GM21619 (cell line): ENCODE data around the gene JKAMP.

Source experiments
- ATAC-seq: cut with Tn5 transposase; IDR thresholded peaks from one replicate; pipeline ENCODE4 v1.9.1; 2021; ENCODE audit not compliant: unreplicated experiment

The JKAMP gene

DNA sequence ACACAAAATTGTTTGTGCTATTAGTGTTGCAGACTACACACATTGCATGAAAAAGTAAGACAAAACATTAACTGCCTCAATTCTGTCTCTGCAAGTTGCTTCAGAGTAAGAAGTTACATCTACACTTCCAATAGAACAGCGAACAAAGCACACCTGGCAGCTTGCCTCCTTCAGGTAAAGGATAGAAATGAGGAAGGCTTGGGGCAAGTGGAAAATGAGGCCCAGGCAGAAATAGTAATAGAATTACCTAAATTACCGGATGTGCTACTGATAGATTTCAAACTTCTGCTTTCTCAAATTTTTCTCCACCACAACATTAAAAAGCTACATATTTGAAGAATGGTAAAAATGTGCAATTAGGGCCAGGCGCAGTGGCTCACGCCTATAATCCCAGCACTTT is 54.6 kb downstream of the JKAMP start:
- no peak for ATAC-seq

DNA sequence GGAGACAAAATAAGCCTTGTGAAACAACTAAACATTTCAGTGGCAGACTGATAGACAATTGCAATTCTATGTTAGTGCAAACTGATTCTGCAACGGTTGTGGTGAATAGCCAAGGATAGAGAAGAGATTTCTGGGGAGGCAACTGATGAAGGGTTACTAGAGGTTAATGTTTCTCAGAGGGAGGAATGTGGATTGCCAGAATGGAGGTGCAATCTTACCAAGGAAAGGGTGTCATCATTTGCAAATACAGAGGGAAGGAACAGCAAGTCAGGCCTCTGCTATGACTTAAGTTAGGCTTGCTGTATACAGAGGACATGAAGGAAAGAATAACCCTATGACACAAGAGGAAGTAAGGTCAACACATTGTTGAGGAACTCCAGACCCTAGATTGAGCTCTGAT is 56.5 kb downstream of the JKAMP start:
- no peak for ATAC-seq

DNA sequence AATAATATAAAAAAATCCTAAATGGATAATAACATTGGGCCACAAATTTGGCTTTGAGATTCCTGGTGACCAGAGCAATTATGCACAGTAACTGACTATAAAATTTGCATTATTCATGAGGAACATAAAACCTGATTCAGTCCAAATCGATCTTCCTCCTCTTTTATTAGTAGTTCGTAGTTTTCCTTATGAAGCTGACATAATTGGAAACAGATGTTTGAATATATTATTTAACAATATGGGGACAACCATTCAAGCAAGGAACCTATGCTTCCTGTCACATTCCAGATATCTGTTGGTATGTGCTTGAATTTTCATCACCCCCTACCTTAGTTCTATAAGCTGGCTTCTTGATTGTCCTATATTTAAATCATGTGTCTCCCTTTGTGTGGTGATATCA is 57.4 kb downstream of the JKAMP start:
- no peak for ATAC-seq

DNA sequence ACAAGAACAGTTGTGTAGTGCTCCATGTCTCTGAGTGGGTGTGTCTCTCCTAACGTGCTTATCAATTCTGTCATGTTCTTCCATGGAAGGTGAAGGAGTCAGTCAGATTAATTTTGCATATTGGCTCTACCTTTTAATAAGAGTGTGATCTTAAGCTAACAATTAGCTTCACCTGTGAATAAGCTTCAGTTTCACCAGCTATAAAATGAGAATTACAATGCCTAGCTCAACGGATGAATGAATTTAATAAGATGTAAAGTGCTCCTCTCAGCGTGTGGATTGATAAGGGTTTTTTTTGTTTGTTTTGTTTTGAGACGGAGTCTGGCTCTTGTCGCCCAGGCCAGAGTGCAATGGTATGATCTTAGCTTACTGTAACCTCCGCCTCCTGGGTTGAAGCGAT is 59.6 kb downstream of the JKAMP start:
- no peak for ATAC-seq

DNA sequence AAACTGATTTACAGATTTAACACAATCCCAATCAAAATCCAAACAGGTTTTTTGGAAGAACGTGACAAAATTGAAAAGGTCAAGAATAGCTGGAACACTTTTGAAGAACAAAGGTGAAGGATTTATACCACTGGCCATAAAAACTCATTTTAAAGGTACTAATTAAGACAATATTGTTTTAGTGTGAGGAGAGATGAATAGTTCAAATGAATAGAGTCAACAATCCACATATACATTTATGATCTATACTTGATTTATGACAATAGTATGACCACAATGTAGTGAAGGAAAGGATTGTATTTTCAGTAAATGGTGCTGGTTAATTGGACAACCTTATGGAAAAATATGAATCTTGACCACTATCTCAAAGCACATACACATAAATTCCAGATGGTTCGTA is 63.0 kb downstream of the JKAMP start:
- no peak for ATAC-seq
